Fibroblast of the aortic adventitia (primary cell): ENCODE measurements around the gene TREH. TPM values are rescaled to one million over a fixed set of nuclear protein-coding genes. Genes with fewer than 3 reads are reported as not detected.

Source experiments
- DNase-seq: peaks from one replicate; pipeline ENCODE4 v3.0.0-alpha.2; 2010; ENCODE audit warnings: low read depth
- H3K4me3 ChIP-seq: 2 replicates; pipeline ENCODE4 v1.5.1; 2011; ENCODE audit warnings: low read depth, mild to moderate bottlenecking, control low read depth, low read length, moderate library complexity
- total RNA-seq: library from RNA; depleted of rRNA; stranded (reverse); fragments of >200 nt; gene quantifications from 2 replicates; pipeline ENCODE4 v1.2.3, GENCODE V29; 2012; ENCODE audit warnings: low replicate concordance
- TF ChIP-seq, protein P1 (sequence below): IDR thresholded peaks from 2 replicates; pipeline ENCODE4 v1.5.1; 2011; ENCODE audit warnings: mild to moderate bottlenecking, low read length, control low read depth, inconsistent platforms; ENCODE audit not compliant: insufficient read depth

TREH gene
- total RNA-seq, 1 donor = not detected

DNA sequence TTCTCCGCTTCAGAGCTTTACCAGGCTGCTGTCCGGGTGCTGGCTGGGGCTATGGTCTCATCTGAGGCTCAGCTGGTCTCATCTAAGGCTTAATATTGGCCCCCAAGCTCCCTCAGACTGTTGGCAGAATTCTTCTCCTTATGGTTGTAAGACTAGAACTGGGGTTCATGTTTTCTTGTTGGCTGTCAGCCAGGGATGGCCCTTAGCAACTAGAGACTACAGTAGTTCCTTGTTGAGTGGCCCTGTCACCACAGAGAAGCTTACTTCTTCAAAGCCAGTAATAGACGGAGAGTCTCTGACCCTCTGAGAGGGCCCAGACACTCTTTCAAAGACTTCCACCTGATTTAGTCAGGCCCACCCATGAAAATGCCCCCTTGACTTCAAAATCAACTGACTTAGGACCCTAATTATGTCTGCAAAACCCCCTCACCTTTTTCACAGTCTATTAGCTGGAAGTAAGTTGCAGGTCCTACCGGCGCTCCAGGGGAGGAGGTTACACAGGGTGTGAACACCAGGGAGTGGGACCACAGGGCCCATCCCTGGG, 24.2 kb upstream of the TREH start:
- no peak for DNase-seq
- H3K4me3 ChIP-seq = no peak overlapping the region
- TF ChIP-seq, protein P1, sequence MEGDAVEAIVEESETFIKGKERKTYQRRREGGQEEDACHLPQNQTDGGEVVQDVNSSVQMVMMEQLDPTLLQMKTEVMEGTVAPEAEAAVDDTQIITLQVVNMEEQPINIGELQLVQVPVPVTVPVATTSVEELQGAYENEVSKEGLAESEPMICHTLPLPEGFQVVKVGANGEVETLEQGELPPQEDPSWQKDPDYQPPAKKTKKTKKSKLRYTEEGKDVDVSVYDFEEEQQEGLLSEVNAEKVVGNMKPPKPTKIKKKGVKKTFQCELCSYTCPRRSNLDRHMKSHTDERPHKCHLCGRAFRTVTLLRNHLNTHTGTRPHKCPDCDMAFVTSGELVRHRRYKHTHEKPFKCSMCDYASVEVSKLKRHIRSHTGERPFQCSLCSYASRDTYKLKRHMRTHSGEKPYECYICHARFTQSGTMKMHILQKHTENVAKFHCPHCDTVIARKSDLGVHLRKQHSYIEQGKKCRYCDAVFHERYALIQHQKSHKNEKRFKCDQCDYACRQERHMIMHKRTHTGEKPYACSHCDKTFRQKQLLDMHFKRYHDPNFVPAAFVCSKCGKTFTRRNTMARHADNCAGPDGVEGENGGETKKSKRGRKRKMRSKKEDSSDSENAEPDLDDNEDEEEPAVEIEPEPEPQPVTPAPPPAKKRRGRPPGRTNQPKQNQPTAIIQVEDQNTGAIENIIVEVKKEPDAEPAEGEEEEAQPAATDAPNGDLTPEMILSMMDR = no peak

DNA sequence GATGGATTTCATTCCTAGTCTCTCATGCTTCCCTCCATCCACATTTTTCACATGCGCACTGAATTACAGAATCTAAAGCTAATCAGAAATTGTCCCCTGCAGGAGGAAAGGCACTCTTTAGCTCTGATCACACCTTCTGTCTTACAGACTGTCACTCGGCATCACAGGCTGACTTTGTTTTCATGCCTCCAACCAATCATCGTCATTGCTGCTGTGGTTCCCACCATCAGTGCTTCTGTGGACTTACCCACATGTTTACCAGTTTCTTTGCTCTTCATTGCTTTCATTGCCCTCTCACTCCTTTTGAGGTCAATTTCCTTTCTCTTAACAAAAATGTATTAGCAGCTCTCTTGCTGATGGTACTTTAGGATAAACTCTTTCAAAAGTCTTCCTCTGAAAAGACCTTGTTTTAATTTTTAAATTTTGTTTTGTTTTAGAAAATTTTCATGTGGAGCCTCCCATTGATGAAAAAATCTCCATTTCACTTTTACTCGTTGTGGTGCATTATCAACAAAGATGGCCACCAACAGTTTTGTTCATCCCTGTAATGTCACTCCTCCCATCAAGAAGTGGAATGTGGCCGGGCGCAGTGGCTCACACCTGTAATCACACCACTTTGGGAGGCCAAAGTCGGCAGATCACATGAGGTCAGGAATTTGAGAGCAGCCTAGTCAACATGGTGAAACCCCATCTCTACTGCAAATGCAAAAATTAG, 20.2 kb upstream of the TREH start:
- no peak overlapping the region for H3K4me3 ChIP-seq
- TF ChIP-seq, protein P1 = no peak
- DNase-seq = no peak

DNA sequence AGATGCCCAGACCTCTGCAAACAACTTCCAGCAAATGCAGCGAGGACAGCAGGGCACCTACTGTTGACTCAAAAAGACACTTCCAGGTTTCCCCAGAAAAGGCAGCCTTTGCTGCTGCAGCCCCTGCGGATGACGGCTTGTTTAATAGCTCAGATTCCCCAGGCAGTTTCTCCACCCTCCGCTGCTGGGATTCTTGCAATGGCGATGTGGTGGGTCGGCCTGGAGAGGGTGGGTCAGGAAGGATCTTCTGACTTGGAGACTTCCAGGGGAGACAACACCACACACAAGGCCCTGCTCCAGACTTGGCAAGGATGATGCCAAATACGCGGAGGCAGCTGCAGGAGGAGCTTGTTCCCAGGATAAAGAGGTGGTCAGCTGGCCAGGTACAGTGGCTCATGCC, 17.9 kb upstream of the TREH start:
- H3K4me3 ChIP-seq = no peak overlapping the region
- TF ChIP-seq, protein P1 = no peak
- DNase-seq = no peak

DNA sequence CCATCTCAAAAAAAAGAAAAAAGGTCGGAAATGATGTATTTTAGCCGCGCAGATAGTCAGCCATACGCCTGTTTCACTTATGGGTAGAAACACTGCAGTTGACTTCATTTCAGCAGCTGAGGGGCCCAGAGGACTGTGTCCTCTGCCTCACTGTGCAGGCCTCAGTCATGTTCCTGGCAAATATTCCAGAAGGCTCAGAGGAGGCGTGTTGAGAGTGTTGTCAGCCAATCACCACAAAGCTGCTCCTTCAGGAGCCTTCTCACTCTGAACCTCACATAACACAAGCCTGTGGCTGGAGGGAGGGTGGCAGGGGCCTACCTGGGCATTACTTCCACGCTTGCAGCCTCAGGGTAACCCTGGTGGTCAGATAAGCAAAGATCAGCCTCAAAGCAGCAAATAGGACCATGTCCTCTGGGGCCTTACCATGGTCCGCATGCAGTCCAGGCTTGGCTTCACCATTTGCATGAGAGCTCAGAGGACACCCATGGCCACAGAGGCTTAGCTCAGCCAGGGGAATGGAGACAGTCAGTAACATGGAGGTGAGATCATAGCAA, 17.3 kb upstream of the TREH start:
- no peak overlapping the region for H3K4me3 ChIP-seq
- no peak for DNase-seq
- TF ChIP-seq, protein P1 = no peak

DNA sequence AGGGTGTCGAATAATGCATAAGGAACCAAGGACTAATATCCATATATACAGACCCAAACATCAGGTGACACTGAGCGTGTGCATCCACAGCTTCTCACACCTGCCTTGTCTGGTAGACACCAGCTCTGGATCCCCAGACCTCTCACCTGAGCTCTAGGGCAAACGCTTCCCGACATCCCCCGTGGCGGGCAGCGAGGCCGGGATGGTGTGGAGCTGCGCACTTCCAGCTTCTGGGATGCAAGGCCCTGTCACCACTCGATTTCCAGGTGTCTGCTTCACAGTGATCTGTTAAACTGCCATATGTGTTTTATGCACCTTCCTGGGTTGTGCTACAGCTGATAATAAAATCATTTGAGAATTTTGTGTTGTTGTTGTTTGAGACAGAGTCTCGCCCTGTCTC, 15.3 kb upstream of the TREH start:
- no peak for DNase-seq
- TF ChIP-seq, protein P1 = no peak
- no peak overlapping the region for H3K4me3 ChIP-seq

DNA sequence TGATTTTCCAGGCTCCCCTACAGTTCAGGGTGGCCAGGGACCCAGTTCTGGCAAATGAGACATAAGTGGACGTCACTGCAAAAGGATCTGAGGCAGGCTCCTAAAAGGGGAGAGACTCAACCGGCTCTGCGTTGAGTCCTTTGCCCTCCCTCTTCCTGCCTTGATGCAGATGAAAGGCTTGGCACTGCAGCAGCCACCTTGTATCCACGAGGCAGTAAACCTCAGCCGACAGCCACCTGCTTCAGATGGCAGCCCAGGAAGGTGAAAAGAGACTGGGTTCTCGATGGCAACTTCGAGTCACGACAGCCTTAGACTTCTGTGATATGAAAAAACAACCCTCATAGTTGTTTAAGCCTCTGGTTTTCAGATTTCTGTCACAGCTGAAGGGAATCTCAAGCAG, 14.7 kb upstream of the TREH start:
- no peak for DNase-seq
- no peak overlapping the region for H3K4me3 ChIP-seq
- TF ChIP-seq, protein P1 = no peak
